OCI-LY3 (cell line): ENCODE results near the gene DHX15.

Source experiments
- H2AFZ ChIP-seq: fragments of 200-600, 300-600 bp; shearing (Covaris generic); 2 replicates; pipeline ENCODE4 v1.6.0; 2014; ENCODE audit warnings: antibody characterized with exemption, low read depth, low read length
- H3K27ac ChIP-seq: fragments of 200-600, 300-600 bp; sonication (generic); 2 replicates; pipeline ENCODE4 v1.5.1; 2014; ENCODE audit warnings: mild to moderate bottlenecking, low read length, moderate library complexity, mixed read lengths
- H3K27me3 ChIP-seq: fragments of 200-600, 300-600 bp; sonication (generic); 2 replicates; pipeline ENCODE4 v1.6.1; 2014; ENCODE audit warnings: low read depth, low read length, mixed read lengths
- H3K36me3 ChIP-seq: fragments of 200-600, 300-600 bp; sonication (generic); replicated peaks from 2 replicates; pipeline ENCODE3; 2014; ENCODE audit warnings: low read depth, low read length, mixed read lengths
- H3K4me1 ChIP-seq: fragments of 300-600, 200-600 bp; sonication (generic); 2 replicates; pipeline ENCODE4 v1.6.1; 2014; ENCODE audit warnings: low read length, mixed read lengths
- H3K4me2 ChIP-seq: fragments of 200-600, 300-600 bp; sonication (generic); 2 replicates; pipeline ENCODE4 v1.6.1; 2014; ENCODE audit warnings: low read length, mixed read lengths
- H3K4me3 ChIP-seq: fragments of 300-600, 200-600 bp; sonication (generic); 2 replicates; pipeline ENCODE4 v1.5.1; 2014; ENCODE audit warnings: antibody characterized with exemption, mild to moderate bottlenecking, low read length, moderate library complexity
- H3K79me2 ChIP-seq: fragments of 300-600, 200-600 bp; shearing (Covaris generic); 2 replicates; pipeline ENCODE4 v1.6.1; 2014; ENCODE audit warnings: mild to moderate bottlenecking, low read length, mixed read lengths
- H3K9ac ChIP-seq: fragments of 300-600, 200-600 bp; shearing (Covaris generic); 2 replicates; pipeline ENCODE4 v1.6.0; 2014; ENCODE audit warnings: mild to moderate bottlenecking, low read length, moderate library complexity
- H3K9me3 ChIP-seq: fragments of 200-600, 300-600 bp; shearing (Covaris generic); 2 replicates; pipeline ENCODE4 v1.6.1; 2014; ENCODE audit warnings: low read length, mixed read lengths; ENCODE audit not compliant: insufficient read depth
- H4K20me1 ChIP-seq: fragments of 200-600, 300-600 bp; sonication (generic); 2 replicates; pipeline ENCODE4 v1.6.1; 2016; ENCODE audit warnings: low read length, mixed read lengths; ENCODE audit not compliant: insufficient read depth
- EZH2phosphoT487 ChIP-seq: fragments of 200-600 bp; shearing (Covaris generic); IDR thresholded peaks from 2 replicates; pipeline ENCODE4 v1.6.1; 2018; ENCODE audit warnings: antibody characterized with exemption, mixed run types, low read depth
- TF ChIP-seq, protein P1 (sequence below): fragments of 200-600, 300-600 bp; sonication (generic); IDR thresholded peaks from 2 replicates; pipeline ENCODE4 v1.5.1; 2014; ENCODE audit warnings: antibody characterized with exemption, low read length, low read depth

The DHX15 gene

DNA sequence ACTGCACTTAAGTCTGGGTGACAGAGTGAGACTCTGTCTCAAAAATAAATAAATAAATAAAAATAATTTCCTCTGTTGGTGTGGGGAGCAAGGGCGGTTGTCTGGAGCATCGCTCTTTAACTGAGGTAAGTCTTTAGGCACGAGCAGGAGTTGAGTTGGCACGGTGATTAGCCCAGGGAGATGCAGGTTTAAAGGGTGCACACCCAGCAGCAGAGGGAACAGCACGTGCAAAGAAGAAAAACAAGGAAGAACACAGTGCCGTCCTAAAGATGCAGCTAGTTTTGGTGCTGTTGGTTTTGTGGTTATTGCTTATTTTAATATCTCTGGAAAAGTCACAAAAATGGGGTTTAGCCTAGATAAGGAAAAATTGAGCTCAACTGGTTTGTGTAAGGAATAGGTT, 87.8 kb downstream of the DHX15 start:
- TF ChIP-seq EZH2phosphoT487: no peak
- Histone ChIP-seq H2AFZ (no peak overlapping the region), H3K36me3 (no peaks in the 10 kb centered on the region), H3K4me1 (no peaks in the 10 kb centered on the region), H3K9ac (no peak overlapping the region), H3K4me2 (no peak overlapping the region), H3K27me3 (no peaks in the 10 kb centered on the region), H3K27ac (no peak overlapping the region), H3K4me3 (no peak overlapping the region), H3K79me2 (no peaks in the 10 kb centered on the region), H4K20me1 (no peaks in the 10 kb centered on the region), H3K9me3 (no peaks in the 10 kb centered on the region)

DNA sequence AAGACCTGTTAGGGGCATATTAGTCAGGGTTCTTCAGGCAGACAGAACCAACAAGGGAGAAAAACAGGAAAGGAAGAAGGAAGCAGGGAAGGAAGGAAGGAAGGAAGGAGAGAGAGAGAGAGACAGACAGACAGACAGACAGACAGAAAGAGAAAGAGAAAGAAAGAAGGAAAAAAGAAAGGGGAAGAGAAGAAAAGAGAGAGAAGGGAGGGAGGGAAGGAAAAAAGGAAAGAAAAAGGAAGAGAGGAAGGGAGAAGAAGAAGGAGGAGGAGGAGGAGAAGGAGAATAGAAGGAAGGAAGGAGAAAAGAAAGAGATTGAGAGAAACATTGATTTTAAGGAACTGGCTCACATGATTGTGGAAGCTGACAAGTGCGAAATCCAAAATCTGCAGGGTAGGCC, 89.0 kb downstream of the DHX15 start:
- H3K4me2 ChIP-seq: no peak overlapping the region
- no peak overlapping the region for H3K9ac ChIP-seq
- H3K4me1 ChIP-seq: no peaks in the 10 kb centered on the region
- no peak overlapping the region for H3K27ac ChIP-seq
- H4K20me1 ChIP-seq: no peaks in the 10 kb centered on the region
- H3K36me3 ChIP-seq: no peaks in the 10 kb centered on the region
- no peak overlapping the region for H2AFZ ChIP-seq
- no peaks in the 10 kb centered on the region for H3K79me2 ChIP-seq
- H3K9me3 ChIP-seq: no peaks in the 10 kb centered on the region
- no peak overlapping the region for H3K4me3 ChIP-seq
- 0 out of 2 replicates have a peak, but pooled peaks cover under 1% of the 10 kb centered on the region for H3K27me3 ChIP-seq
- TF ChIP-seq EZH2phosphoT487: no peak
- TF ChIP-seq, protein P1, sequence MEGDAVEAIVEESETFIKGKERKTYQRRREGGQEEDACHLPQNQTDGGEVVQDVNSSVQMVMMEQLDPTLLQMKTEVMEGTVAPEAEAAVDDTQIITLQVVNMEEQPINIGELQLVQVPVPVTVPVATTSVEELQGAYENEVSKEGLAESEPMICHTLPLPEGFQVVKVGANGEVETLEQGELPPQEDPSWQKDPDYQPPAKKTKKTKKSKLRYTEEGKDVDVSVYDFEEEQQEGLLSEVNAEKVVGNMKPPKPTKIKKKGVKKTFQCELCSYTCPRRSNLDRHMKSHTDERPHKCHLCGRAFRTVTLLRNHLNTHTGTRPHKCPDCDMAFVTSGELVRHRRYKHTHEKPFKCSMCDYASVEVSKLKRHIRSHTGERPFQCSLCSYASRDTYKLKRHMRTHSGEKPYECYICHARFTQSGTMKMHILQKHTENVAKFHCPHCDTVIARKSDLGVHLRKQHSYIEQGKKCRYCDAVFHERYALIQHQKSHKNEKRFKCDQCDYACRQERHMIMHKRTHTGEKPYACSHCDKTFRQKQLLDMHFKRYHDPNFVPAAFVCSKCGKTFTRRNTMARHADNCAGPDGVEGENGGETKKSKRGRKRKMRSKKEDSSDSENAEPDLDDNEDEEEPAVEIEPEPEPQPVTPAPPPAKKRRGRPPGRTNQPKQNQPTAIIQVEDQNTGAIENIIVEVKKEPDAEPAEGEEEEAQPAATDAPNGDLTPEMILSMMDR: no peak

DNA sequence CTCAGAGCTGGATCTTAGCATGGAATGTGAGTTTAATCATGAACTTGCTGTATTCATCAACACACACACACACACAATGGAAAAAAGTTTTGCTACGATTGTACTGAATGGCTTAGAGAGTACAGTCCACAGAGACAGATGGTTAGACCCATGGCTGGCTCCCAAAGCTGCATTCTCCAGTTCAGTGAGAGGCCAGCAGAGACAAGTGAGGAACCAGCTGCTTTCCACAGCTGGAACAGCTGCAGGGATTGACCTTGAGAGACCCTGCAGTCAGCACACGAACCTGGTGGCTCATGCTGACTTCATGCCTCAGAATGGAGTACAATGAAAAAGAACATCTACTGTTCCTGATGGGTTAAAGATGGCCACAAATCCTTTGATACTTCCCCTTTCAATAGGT, 94.5 kb downstream of the DHX15 start:
- Histone ChIP-seq H3K4me1 (no peaks in the 10 kb centered on the region), H3K9ac (no peak overlapping the region), H3K27me3 (peaks cover 10% of the 10 kb centered on the region; the same call in 1 of the 2 replicates), H3K4me2 (no peak overlapping the region), H3K4me3 (no peak overlapping the region), H3K36me3 (no peaks in the 10 kb centered on the region), H3K79me2 (no peaks in the 10 kb centered on the region), H2AFZ (no peak overlapping the region), H4K20me1 (no peaks in the 10 kb centered on the region), H3K27ac (no peak overlapping the region), H3K9me3 (no peaks in the 10 kb centered on the region)
- TF ChIP-seq, protein P1: no peak
- no peak for TF ChIP-seq EZH2phosphoT487

DNA sequence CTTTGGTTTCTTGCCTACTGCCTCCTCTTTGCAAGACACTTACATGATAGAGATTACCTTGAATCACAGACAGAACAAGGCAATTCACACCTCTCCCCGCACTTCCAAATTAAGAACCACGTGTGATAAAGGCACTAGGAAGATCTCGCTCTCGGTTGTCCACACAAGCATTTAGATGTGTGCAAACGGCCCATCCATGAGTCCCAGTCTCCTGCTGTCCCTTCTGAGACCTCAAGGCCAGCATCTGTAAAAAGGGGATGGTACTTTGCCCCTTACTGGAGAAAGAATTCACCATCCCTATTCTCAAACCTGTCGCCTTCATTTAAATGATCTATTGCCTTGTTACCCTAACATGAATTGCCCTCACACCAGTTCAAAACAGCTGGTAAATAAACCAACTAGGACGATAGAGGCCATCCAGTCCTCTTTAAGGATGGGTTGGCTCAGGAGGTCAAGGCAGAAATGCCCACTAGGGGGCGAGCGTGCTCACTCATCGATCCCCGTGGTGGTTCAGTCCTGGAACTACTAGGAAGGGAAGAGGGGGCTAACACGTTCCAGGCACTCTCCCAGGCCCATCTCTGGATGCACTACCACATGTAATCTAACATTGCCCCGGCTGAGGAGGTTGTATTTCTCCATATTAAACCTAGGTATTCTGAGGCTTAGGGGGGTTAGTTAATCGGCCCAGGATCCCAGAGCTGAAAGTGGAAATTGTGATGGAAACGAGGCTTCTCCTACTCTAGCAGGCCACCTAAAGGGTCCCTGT, 95.8 kb downstream of the DHX15 start:
- H4K20me1 ChIP-seq: no peaks in the 10 kb centered on the region
- no peaks in the 10 kb centered on the region for H3K79me2 ChIP-seq
- H3K27me3 ChIP-seq: peaks cover 10% of the 10 kb centered on the region; the same call in 1 of the 2 replicates
- no peaks in the 10 kb centered on the region for H3K36me3 ChIP-seq
- TF ChIP-seq, protein P1: peak; percentile 93
- TF ChIP-seq EZH2phosphoT487: no peak
- H3K4me1 ChIP-seq: no peaks in the 10 kb centered on the region
- no peak overlapping the region for H3K27ac ChIP-seq
- H3K9me3 ChIP-seq: no peaks in the 10 kb centered on the region
- H3K4me3 ChIP-seq: peak overlapping the region; percentile 44
- no peak overlapping the region for H3K9ac ChIP-seq
- H2AFZ ChIP-seq: peak overlapping the region; percentile 74
- peak overlapping the region; percentile 63 for H3K4me2 ChIP-seq
